SU-DHL-6 (cell line): ENCODE results near the gene KRT4.

Experiments
- H2AFZ ChIP-seq: fragments of 200-600 bp; sonication (generic); 2 replicates; pipeline ENCODE4 v1.6.1; 2014; ENCODE audit warnings: low read depth, mild to moderate bottlenecking, moderate library complexity, mixed read lengths, antibody characterized with exemption, low read length; ENCODE audit not compliant: severe bottlenecking
- H3F3A ChIP-seq: fragments of 200-600 bp; shearing (Covaris generic); 2 replicates; pipeline ENCODE4 v1.6.0; 2016; ENCODE audit warnings: antibody characterized with exemption, mild to moderate bottlenecking; ENCODE audit not compliant: insufficient read depth
- H3K27ac ChIP-seq: fragments of 200-600 bp; sonication (generic); 2 replicates; pipeline ENCODE4 v1.5.1; 2016; ENCODE audit warnings: low read depth, mild to moderate bottlenecking, low read length, moderate library complexity, mixed read lengths
- H3K27me3 ChIP-seq: fragments of 200-600 bp; sonication (generic), shearing (Covaris generic); 2 replicates; pipeline ENCODE4 v1.6.0; 2014; ENCODE audit warnings: mild to moderate bottlenecking, low read length
- H3K36me3 ChIP-seq: fragments of 200-600 bp; sonication (generic); 2 replicates; pipeline ENCODE4 v1.6.1; 2014; ENCODE audit warnings: mild to moderate bottlenecking, low read length, mixed read lengths
- H3K4me2 ChIP-seq: fragments of 300-600, 200-600 bp; shearing (Covaris generic), sonication (generic); 2 replicates; pipeline ENCODE4 v1.6.0; 2014; ENCODE audit warnings: low read length, low read depth, mild to moderate bottlenecking; ENCODE audit not compliant: poor library complexity, severe bottlenecking
- H3K4me3 ChIP-seq: fragments of 200-600 bp; sonication (generic); 2 replicates; pipeline ENCODE4 v1.5.1; 2014; ENCODE audit warnings: antibody characterized with exemption, low read length, mild to moderate bottlenecking, mixed read lengths; ENCODE audit not compliant: insufficient read depth, poor library complexity, severe bottlenecking
- H3K79me2 ChIP-seq: fragments of 200-600 bp; sonication (generic); 2 replicates; pipeline ENCODE4 v1.6.1; 2014; ENCODE audit warnings: mild to moderate bottlenecking, low read length, moderate library complexity; ENCODE audit not compliant: insufficient read depth
- H3K9ac ChIP-seq: fragments of 200-600 bp; sonication (generic); 2 replicates; pipeline ENCODE4 v1.7.0; 2014; ENCODE audit warnings: mild to moderate bottlenecking, low read length
- H3K9me2 ChIP-seq: fragments of 200-600 bp; sonication (generic); replicated peaks from 2 replicates; pipeline ENCODE4 v1.6.1; 2014; ENCODE audit warnings: low read length; ENCODE audit not compliant: insufficient read depth
- H3K9me3 ChIP-seq: fragments of 200-600 bp; sonication (generic); 2 replicates; pipeline ENCODE4 v1.6.1; 2014; ENCODE audit warnings: low read length, mixed read lengths; ENCODE audit not compliant: insufficient read depth
- H4K20me1 ChIP-seq: fragments of 200-600 bp; sonication (generic); 2 replicates; pipeline ENCODE4 v1.6.1; 2014; ENCODE audit warnings: low read depth, mild to moderate bottlenecking, antibody characterized with exemption, low read length, moderate library complexity, mixed read lengths
- EZH2phosphoT487 ChIP-seq: fragments of 200-600 bp; sonication (generic), shearing (Covaris generic); conservative IDR thresholded peaks from 2 replicates; pipeline ENCODE4 v1.6.1; 2018; ENCODE audit warnings: mild to moderate bottlenecking, antibody characterized with exemption, low read length, moderate library complexity, mixed read lengths
- TF ChIP-seq, protein P1 (sequence below): fragments of 200-600 bp; sonication (generic); IDR thresholded peaks from one replicate; pipeline ENCODE4 v1.5.1; 2017; ENCODE audit warnings: antibody characterized with exemption, mild to moderate bottlenecking, low read length, moderate library complexity; ENCODE audit not compliant: insufficient read depth, poor library complexity, severe bottlenecking

Gene KRT4

GRCh38 chr12:52848661-52849255 is 34.8 kb upstream of the KRT4 start, which contains the start of gene KRT78:
KRT78 (minus strand) TSS chr12:52848994; CDS start chr12:52848930, 64 bp downstream.
- no peaks in the 10 kb centered on the region for H3K36me3 ChIP-seq
- no peak within 1 kb of the TSS for H3K4me2 ChIP-seq
- H3K79me2 ChIP-seq = no peaks in the 10 kb centered on the region
- no peaks in the 10 kb centered on the region for H3K9me2 ChIP-seq
- no peak within 1 kb of the TSS for H3K27ac ChIP-seq
- H2AFZ ChIP-seq = no peak within 1 kb of the TSS
- no peak for TF ChIP-seq EZH2phosphoT487
- TF ChIP-seq, protein P1, sequence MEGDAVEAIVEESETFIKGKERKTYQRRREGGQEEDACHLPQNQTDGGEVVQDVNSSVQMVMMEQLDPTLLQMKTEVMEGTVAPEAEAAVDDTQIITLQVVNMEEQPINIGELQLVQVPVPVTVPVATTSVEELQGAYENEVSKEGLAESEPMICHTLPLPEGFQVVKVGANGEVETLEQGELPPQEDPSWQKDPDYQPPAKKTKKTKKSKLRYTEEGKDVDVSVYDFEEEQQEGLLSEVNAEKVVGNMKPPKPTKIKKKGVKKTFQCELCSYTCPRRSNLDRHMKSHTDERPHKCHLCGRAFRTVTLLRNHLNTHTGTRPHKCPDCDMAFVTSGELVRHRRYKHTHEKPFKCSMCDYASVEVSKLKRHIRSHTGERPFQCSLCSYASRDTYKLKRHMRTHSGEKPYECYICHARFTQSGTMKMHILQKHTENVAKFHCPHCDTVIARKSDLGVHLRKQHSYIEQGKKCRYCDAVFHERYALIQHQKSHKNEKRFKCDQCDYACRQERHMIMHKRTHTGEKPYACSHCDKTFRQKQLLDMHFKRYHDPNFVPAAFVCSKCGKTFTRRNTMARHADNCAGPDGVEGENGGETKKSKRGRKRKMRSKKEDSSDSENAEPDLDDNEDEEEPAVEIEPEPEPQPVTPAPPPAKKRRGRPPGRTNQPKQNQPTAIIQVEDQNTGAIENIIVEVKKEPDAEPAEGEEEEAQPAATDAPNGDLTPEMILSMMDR = no peak
- H3F3A ChIP-seq = no peaks in the 10 kb centered on the region
- no peaks in the 10 kb centered on the region for H4K20me1 ChIP-seq
- H3K4me3 ChIP-seq = no peak within 1 kb of the TSS
- no peaks in the 10 kb centered on the region for H3K27me3 ChIP-seq
- H3K9me3 ChIP-seq = no peaks in the 10 kb centered on the region
- no peak within 1 kb of the TSS for H3K9ac ChIP-seq

GRCh38 chr12:52847335-52848102 is 33.6 kb upstream of the KRT4 start:
- TF ChIP-seq, protein P1 = no peak
- no peak for TF ChIP-seq EZH2phosphoT487
- Histone ChIP-seq H3K4me3 (no peak overlapping the region), H2AFZ (no peak overlapping the region), H3F3A (no peaks in the 10 kb centered on the region), H3K27me3 (no peaks in the 10 kb centered on the region), H3K9ac (no peak overlapping the region), H3K9me3 (no peaks in the 10 kb centered on the region), H3K36me3 (no peaks in the 10 kb centered on the region), H3K4me2 (no peak overlapping the region), H3K27ac (no peak overlapping the region), H3K79me2 (no peaks in the 10 kb centered on the region), H4K20me1 (no peaks in the 10 kb centered on the region), H3K9me2 (no peaks in the 10 kb centered on the region)

DNA sequence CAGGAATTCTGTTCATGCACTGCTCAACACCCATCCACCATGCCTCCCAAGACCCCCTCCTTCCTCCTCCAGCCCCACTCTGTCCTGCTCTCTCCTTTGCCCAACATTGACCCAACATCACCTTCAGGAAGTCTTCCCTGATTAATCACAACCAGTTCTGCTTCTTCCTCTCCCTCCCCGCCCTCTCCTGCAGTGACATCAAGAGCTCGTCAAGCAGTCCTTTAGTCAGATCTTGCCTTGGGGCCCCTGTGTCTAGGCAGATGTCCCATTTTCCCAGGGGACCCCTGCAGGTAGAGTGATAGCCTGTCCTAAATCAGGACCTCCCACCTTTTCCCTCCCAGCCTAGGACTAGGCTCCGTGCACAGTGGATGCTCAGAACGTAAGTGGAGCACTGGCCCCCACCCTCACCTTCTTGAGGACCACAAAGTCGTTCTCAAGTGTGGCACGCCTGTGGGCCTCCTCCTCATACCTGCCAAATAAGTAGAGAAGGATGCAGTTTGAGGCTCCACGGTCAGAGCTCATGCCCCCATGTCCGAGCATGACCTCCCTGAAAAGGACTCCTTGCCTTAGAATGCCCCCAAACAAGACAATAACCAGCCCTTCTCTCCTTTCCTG is 32.5 kb upstream of the KRT4 start:
- H3K9ac ChIP-seq = no peak overlapping the region
- H3F3A ChIP-seq = no peaks in the 10 kb centered on the region
- no peaks in the 10 kb centered on the region for H3K79me2 ChIP-seq
- H3K4me3 ChIP-seq = no peak overlapping the region
- H2AFZ ChIP-seq = no peak overlapping the region
- H3K9me3 ChIP-seq = no peaks in the 10 kb centered on the region
- no peaks in the 10 kb centered on the region for H3K9me2 ChIP-seq
- no peak for TF ChIP-seq EZH2phosphoT487
- TF ChIP-seq, protein P1 = no peak
- no peak overlapping the region for H3K27ac ChIP-seq
- H3K27me3 ChIP-seq = no peaks in the 10 kb centered on the region
- no peaks in the 10 kb centered on the region for H3K36me3 ChIP-seq
- H4K20me1 ChIP-seq = no peaks in the 10 kb centered on the region
- H3K4me2 ChIP-seq = no peak overlapping the region
